ENCODE results near the gene NKAPD1.
"Not testable (repeated sequence)": the region's sequence is repeated elsewhere in the genome, so short reads cannot be mapped to it uniquely, and the experiment has no call there.

Gene NKAPD1, protein sequence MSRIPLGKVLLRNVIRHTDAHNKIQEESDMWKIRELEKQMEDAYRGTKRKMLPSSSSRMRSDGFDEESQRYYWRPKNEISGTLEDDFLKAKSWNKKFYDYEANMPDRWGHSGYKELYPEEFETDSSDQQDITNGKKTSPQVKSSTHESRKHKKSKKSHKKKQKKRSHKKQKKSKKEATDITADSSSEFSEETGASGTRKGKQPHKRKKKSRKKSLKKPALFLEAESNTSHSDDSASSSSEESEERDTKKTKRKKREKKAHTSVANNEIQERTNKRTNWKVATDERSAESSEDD

DNA sequence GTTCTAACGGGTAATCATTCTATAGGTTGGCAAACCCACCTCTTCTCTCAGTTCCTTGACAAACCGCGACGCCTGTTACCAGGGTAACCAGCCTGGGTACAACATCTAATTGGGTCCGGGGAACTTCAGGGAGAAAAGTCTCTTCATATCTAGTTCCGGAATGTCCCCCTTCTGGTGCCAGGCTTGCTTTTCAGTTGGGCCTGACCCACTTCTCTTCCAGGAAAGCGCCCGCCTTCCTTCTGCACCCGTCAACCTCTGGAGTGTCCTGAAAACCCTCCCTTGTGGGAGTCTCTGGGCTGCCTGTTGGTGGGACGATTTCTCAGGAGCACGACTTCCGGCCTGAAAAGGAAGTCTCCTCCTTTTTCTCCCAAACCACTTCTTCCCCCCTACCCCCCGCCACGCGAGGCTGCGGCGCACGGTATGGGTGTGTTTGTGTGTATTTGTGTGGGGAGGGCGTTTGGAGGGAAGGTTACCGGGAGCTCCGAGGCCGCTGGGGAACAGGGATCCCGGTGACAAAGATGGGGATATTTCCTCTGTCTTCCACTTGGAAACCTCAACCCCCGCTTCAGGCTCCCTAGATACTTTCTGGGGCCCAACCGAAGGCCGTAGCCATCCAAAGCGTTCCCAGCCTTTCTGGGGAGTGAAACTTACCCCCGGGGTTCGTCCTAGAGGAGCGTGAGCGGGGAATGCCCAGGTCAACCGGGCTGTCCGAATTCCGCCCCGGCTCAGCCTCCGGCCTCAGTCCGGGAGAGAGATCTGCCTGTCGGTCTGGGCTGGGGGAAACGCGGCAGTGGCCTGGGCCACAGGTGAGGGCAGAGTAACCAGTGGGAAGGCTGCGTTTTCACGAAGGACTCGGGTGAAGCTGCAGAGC, at the start of gene NKAPD1, which contains the start of gene PIH1D2:
NKAPD1 (plus strand) TSS at position 359 of the 871 bp plus-strand sequence. CDS start 1,276 bp downstream, outside the sequence.
PIH1D2 (minus strand) TSS at position 77 of the 871 bp plus-strand sequence. CDS start 843 bp downstream, outside the sequence.
- peak; percentile 94 to 97 for DNase-seq

DNA sequence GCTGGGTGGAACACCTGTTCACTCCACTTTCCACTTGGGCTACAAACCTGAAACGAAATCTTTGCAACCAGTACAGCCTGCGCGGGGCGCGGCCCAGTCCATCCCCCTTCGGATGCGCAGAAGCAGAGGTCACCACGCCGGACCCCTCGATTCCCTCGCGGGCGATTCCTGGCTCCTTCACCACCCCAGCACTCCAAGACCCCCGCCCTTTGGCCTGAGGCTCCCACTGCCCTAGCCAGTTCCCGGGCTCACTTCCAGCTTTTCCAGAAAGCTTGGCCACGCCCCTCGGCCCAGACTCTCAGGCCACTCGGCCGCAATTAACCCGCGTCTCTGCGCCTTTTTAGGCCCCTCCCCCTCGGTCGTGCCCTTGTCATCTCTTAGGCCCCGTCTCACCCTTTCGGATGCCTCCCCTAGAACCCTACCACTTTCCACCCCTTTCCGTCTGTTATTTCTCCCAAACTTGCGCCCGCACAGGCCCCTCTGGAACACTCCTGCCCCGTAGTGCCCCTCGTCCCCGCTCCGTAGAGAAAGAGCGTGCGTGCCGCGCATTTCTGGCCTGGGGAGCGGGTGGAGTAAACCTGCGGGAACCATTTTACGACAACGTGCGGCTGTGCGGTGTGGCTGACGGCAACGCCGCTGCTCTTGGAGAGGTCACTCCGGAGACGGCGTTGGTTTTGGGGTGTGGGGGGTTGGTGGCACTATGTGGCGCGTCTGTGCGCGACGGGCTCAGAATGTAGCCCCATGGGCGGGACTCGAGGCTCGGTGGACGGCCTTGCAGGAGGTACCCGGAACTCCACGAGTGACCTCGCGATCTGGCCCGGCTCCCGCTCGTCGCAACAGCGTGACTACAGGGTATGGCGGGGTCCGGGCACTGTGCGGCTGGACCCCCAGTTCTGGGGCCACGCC, 49.1 kb upstream of the NKAPD1 start, which contains the start of gene DLAT:
DLAT (plus strand) TSS at position 636 of the 906 bp plus-strand sequence; CDS start at position 701, 65 bp downstream.
- peak; percentile 98 to 100 for DNase-seq

DNA sequence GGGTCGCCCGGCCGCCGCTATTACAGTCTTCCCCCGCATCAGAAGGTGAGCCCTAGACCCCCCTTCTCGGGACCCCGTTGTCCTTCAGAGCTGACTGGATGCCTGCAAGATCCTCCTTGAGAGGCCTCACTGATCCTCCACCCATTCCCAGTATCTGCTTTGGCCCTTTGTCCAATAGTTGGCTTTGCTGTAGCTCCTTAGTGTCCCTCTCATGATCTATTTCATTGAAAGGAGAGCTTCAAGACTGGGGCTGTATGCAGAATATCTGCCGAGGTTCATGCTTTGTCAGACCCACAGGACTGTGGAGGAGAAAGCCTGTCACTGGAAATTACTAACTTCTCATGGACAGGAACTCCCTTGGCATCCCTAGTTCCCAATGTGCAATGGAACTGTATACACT, 48.4 kb upstream of the NKAPD1 start:
- DNase-seq, result peak; percentile 60 to 75

DNA sequence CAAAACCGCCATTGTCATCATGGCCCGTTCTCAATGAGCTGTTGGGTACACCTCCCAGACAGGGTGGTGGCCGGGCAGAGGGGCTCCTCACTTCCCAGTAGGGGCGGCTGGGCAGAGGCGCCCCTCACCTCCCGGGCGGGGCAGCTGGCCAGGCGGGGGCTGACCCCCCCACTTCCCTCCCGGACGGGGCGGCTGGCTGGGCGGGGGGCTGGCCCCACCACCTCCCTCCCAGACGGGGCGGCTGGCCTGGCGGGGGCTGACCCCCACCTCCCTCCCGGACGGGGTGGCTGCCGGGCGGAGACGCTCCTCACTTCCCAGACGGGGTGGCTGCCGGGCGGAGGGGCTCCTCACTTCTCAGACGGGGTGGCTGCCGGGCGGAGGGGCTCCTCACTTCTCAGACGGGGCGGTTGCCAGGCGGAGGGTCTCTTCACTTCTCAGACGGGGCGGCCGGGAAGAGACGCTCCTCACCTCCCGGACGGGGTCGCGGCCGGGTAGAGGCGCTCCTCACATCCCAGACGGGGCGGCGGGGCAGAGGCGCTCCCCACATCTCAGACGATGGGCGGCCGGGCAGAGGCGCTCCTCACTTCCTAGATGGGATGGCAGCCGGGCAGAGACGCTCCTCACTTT, 47.2 kb upstream of the NKAPD1 start:
- DNase-seq, result not testable (repeated sequence)

DNA sequence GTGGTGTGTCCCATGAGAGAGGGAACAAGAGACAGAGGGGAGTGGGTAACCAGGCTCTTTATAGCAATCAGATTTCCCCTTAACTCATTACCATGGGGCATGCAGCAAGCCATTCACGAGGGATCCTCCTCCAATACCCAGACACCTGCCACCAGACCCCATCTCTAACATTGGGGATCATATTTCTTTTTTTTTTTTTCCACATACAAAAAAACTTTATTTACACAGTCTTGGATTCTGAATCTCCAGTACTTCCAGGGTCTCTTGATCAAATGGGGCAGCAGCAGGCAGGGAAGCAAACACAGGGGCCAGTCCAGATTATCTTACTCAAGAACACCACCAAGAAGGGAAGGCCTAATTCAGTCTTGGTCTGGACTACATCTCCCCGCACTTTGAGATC, 44.6 kb upstream of the NKAPD1 start:
- no peak for DNase-seq

DNA sequence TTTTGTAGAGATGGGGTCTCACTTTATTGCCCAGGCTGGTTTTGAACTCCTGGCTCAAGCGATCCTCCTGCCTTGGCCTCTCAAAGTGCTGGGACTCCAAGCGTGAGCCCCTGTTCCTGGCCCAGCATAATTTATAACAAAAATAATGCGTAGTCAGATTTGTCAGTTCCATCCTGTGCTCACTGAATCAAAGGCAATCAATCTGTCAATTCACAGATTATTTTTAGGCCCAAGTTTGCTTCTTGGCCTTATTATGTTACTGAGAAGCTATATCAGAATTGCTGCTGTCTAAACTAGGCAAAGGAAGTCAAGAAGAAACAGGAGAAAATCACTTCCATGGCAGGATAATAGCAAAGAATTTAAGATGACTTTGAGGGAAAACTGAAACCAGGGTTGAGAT, 40.2 kb upstream of the NKAPD1 start:
- DNase-seq, result no peak

DNA sequence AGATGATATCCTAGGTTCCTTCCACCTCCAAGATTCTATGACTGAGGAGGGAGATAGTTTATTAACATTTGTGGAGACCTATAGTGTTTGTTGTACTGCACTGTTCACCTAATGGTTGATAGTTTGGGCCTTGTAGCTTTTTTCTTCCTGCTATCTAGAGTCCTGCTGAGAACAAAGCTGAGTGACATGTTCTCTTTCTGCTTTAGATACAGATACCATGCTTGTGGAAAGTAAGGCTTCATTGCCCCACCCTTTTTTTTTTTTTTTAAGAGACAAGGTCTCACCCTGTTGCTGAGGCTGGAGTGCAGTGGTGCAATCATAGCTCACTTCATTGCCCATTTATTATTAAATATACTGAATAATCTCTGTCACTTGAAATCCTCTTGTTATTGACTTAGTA, 36.6 kb upstream of the NKAPD1 start:
- DNase-seq, result no peak

DNA sequence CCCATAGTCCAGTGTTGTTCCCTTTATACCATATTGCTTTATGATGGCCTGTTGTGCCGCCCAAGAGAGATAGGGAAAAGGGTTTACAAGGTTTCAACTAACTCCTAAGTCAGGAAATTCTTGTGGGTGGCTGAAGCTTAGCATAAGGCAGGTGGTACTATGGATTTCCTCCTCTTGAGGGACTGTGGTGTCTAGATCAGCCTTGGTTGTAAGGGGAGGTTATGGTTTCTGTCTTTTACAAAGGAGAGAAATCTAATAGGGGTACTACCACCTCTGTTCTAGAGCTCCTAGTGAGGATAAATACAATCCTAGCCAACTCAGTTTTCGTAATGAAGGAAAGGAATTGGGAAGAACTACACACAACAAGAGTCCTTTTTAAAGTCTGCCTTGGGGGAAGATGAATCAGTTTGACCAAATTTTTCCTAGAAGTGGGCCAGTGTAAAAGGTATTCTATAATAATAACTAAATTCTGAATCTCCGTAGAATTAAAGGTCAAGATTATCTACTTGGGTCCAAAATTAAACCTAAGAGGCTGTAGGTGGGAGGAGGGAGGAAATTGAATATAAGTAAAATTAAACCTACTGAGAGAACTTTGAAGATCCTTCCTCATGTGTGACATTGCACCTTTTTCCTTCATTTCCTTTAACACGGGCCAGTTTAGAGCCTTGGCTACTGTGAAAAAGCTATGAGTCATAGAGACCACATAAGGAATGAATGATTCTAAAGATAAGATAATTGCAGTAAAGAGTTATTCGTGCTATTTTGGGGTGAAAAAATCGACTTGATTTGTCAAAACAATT, 31.7 kb upstream of the NKAPD1 start:
- DNase-seq, result no peak

DNA sequence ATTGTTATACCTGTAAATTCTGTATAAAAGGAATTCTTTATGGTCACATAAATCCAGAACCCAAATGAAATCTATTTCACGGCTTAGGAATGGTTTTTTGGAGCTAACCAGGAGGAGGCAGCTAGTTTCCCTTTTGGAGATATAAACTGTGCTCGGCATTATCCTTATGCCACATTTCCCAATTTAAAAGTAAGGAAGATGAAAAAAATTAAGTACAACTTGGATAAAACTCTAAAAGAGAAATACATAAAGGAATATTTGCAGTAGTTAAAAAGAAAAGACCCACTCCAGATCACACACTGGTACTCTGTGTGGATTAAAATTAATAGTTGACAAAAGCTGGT, 31.2 kb upstream of the NKAPD1 start:
- DNase-seq, result no peak

DNA sequence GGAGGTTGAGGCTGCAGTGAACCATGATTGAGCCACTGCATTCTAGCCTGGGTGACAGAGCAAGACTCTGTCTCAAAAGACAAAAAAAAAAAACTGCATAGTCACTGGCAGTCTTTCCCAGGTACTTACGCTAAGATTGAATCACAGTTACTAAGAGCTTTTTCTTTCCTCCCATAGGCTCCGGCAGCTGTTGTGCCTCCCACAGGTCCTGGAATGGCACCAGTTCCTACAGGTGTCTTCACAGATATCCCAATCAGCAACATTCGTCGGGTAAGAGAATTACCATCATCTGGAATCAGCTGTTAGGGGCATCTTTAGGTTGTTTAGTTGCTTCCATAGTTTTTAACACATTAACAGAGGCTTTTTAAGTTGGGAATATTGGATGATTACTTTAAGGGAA, 29.1 kb upstream of the NKAPD1 start:
- no peak for DNase-seq

DNA sequence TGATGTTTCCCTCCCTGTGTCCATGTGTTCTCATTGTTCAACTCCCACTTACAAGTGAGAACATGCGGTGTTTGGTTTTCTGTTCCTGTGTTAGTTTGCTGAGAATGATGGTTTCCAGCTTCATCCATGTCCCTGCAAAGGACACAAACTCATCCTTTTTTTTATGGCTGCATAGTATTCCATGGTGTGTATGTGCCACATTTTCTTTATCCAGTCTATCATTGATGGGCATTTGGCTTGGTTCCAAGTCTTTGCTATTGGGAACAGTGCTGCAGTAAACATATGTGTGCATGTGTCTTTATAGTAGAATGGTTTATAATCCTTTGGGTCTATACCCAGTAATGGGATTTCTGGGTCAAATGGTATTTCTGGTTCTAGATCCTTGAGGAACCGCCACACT, 27.5 kb upstream of the NKAPD1 start:
- DNase-seq, result not testable (repeated sequence)

DNA sequence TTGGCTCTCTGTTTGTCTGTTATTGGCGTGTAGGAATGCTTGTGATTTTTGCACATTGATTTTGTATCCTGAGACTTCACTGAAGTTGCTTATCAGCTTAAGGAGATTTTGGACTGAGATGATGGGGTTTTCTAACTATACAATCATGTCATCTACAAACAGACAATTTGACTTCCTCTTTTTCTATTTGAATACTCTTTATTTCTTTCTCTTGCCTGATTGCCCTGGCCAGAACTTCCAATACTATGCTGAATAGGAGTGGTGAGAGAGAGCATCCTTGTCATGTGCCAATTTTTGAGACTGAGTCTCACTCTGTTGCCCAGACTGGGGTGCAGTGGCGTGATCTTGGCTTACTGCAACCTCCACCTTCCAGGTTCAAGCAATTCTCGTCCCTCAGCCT, 25.8 kb upstream of the NKAPD1 start:
- not testable (repeated sequence) for DNase-seq

DNA sequence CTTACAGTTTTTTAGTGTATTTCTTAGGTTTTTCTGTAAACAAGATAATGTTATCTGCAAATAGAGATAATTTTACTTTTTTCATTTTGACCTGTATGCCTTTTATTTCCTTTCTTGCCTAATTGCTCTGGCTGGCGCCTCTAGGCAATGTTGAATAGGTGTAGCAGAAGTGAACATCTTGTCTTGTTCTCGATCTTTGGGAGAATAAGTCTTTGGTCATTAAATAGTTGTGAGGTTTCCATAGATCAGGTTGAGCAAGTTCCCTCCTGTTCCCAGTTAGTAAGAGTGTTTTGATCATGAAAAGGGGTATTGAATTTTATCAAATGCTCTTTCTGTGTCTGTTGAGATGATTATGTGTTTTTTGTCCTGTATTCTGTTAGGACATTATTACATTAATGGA, 24.3 kb upstream of the NKAPD1 start:
- no peak for DNase-seq

DNA sequence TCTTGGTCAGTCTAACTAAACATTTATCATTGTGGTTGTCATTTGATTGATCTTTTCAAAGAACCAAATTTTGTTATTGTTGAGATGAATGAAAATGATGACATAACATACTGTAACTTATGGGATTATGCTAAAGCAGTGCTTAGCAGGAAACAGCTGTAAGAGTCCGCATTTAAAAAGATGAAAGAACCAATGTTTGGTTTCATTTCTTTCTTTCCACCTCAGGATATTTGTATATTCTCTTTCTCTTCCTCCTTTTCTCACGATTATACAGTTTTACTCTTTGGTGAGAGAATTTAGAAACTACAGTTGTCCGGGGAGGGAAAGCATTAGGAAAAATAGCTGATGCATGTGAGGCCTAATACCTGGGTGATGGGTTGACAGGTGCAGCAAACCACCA, 23.4 kb upstream of the NKAPD1 start:
- DNase-seq, result no peak

DNA sequence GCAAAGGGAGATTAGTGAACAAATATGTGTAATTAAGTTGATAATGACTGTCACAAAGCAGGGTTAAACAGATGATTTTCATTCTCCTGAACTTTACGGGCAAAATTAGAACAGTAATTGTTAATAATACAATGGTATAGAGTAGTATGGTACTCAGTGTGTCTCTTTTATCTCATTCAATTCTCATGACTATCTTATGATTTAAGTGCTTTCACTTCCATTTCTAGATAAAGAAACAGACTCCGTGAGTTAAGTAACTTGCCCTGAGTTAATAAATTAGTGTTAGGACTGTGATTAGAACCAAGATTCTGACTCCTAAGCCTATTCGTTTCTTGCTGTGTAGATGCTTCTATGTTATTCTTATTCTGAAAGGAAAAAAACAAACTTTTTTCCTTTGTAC, 22.3 kb upstream of the NKAPD1 start:
- no peak for DNase-seq

DNA sequence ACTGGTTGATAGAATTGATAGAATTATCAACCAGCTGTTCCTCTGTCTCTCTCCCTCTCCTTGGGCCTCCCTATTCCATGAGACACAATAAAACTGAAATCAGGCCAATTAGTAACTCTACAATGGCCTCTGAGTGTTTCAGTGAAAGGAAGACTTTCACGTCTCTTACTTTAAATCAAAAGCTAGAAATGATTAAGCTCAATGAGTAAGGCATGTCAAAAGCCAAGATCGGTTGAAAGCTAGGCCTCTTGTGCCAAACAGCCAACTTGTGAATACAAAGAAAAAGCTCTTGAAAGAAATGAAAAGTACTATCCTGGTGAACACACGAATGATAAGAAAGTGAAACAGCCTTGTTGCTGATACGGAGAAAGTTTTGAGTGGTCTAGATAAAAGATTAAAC, 16.9 kb upstream of the NKAPD1 start:
- no peak for DNase-seq

DNA sequence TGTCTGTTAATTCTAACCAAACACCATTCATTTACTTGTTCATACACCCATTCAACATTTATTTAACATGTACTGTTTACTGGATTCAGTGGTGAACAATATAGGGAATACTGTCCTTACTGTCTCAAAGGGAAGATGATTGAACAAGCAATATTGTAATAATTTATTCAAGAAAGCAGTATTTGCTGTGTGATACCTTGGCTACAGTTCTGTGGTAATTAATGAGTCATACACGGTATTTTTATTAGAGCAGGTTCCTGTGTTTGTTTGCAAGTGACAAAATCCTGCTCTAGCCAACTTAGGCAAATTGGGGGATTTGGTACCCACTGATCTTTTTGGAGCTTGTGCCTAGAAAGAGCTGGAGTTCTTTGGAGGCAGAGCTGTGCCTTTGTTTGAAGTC, 16.0 kb upstream of the NKAPD1 start:
- DNase-seq, result no peak

DNA sequence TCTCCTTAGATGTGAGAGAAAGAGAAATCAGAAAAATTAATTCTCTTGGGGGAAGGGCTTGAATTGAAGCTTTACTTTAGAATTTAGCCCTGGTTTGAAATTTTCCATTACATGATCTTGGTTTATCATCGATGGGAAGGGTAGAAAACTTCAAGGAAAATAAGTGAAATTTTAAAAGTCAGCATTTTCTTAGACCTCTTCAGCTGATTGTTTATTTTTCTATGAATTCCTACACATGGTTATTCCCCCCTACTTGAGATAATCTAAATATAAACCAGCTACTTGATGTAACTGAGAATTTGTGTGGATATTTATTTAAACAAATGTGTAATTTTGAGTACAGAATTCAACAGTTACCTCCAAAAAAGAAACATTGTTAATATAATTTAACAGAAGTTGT, 11.2 kb upstream of the NKAPD1 start:
- DNase-seq, result no peak

DNA sequence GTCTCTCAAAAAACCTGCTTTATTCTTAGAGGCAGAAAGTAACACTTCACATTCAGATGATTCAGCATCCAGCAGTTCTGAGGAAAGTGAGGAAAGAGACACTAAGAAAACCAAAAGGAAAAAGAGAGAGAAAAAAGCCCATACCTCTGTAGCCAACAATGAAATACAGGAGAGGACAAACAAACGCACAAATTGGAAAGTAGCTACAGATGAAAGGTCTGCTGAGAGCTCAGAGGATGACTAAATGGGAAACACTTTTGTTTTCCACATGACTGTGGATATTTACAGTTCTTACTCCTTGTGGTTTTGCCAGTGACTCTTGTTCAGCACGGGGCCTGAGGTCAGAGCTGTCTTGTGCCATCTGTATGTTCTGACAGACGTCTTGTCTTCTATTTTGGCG, 8.6 kb downstream of the NKAPD1 start:
- no peak for DNase-seq

DNA sequence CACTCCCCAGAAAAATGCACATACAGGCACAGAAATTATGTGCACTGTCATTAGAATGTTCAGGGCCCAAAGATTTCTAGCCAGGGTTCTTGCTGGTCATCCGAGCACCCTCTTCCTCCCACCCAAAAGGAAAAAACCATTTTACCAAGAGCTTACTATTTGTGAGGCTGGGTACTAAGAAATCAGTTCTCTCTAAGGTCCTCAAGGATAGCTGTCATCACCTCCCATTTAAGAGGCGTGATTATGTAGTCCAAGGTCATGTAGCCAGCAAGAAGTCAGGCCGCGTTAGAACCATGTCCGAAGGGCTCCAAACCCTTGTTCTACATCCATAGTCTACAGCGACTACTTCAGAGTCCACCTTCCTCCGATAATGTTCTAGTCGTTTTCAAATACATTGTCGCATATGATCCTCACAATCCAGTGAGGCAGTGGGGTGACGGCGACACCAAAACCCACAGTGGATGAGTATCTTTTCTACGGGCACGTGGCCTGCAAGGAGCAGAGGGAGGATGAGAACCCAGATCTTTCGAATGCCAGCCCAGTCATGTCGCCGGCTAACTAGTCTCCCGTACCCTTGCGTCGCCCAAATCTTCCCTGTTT, 11.8 kb downstream of the NKAPD1 start:
- peak; percentile 48 to 72 for DNase-seq

Measured in NCI-H526 (cell line).